Activated T-cell treated with anti-CD3 and anti-CD28 coated beads, Interleukin-2, amount 50 U/mL, for 1 hour (primary cell): ENCODE measurements around the gene PHLDB2.

ENCODE experiments used
- DNase-seq: peaks from one replicate; pipeline ENCODE4 v3.0.0-alpha.2; 2020

The PHLDB2 gene

DNA sequence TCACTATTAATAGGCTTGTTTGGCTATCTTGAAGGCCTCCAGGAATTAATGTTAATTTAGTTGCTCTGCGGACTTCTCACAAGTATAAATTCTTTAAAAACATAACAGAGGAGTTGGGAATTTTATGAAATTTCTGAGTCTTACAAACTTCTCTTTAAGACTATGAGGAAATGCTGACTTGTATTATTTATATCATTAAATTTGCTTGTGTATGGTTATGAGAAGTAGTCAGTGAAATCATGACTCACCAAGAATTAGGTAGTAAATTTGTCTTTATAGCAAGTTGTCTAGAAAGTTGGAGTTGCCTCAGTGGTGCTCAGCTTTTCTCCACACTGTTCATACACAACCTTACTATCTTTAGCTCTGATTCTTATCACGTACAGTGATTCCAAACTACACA lies 26.5 kb downstream of the PHLDB2 start:
- DNase-seq, result no peak

DNA sequence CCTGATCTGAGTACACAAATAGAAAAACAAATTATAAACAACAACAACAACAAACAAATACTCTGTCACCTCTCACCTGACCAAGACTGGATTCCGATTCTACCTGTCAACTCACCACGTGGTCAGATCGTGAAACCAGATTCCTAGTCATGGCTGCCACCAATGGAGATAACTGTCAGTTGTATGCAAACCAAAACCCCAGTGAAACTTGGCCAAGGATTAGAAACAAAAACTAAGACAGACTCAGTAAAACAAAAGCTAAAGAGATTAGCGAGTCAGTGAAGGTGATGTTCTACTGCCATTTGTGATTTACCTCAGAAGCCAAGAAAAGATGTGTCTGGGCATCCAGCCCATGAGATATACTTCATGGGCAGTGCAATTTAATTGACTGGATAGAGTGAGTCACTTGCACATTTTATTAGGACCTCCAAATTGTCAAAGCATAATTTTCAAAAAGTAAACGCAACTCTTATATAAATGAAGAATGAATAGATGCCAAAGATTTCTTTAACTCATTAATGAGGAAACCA lies 31.1 kb downstream of the PHLDB2 start:
- no peak for DNase-seq

DNA sequence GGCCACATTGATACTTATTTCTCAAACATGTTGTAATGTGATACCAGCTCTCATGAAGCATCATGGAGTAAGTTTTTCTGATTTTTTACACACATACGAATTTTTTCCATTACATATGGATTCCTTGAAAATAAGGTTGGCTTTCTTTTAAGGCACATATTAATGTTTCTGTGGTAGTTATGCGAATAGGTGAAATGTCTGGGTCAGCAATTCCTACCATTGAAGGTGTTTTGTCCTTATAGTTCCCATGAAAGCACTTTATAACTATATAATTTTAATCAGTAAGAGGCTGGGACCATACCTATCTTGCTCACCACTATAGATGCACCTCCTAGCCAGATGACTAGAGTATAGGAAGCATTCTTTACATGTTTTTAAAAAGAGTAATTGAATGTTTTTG lies 33.0 kb downstream of the PHLDB2 start:
- no peak for DNase-seq

DNA sequence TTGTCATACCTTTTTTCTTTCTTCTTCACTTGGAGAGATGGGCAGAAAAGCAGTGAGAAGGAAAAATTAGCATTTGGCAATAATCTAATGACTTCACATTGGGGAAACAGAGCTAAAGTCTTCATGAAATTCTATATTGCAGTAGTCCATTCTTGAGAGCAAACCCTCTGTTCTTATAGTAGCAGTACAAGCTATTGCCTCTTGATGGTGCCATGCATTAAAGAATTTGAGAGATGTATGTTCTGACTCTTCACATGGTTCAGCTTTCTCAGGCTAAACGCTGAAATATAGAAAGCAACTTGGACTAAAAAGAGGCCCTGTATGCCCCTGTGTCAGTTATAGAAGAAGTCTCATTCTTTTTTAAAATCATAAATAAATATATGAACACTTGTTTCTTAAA lies 36.0 kb downstream of the PHLDB2 start:
- no peak for DNase-seq

DNA sequence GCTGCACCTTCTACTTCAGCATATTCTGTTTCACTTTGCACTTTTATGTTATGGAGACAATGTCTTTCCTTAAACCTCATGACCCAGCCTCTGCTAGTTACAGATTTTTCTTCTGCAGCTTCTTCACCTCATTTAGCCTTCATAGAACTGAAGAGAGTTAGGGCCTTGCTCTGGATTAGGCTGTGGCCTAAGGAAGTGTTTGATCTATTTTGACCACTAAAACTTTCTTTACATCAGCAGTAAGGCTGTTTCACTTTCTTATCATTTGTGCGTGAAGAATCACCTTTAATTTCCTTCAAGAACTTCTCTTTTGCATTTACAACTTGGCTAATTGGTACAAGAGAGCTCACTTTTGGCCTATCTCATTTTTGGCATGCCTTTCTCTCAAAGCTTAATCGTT lies 40.9 kb downstream of the PHLDB2 start:
- DNase-seq, result no peak

DNA sequence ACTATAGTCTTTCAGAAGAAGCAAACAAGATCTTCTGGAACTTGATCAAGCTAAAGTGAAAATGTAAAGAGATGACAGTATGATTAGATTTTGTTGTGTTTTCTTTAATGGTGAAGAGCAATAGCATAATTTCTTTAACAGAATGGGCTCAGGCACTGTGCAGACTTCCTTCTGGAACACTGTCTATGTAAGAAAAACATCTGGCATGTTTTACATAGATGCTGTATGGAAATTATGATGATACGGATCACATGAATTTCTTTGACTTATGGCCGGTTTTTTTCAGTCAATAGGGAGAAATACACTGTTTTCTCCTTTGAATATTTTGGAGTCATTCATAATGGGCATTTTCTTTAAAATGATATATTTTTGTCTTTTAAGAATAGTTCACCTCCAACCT lies 42.6 kb downstream of the PHLDB2 start:
- DNase-seq, result no peak

DNA sequence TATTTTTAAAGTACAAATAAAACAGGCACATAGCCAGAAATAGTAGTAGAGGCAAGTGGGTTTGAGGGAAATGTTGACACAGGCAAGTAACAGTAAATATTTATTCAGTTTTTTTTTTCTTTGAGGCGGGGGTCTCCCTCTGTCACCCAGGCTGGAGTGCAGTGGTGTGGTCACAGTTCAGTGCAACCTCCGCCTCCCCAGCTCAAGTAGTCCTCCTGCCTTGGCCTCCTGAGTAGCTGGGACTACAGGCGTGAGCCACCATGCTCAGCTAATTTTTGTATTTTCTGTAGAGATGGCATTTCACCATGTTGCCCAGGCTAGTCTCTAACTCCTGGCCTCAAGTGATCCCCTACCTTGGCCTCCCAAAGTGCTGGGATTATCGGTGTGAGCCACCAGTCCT lies 43.5 kb downstream of the PHLDB2 start:
- no peak for DNase-seq

DNA sequence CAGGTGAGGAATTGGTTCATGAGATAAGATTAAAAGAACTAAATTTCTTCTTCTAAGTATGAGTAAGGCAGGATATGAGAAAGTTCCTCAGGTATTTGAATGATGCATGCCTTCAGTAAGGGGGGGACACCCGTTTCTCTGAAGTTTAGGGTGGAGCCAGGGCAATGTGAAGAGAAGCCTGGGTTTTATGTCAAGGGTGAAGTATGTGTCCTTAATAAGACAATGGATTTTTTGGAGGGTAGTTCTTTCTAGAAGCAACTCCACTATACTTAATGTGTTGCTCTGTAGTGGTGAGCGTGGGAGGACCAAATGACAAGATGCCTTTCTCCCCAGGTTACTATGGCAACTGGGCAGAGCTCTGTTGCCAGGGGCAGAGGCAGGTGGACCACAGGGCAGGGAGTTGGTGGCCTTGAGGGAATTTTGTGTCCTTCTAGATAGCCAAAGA lies 44.0 kb downstream of the PHLDB2 start:
- no peak for DNase-seq

DNA sequence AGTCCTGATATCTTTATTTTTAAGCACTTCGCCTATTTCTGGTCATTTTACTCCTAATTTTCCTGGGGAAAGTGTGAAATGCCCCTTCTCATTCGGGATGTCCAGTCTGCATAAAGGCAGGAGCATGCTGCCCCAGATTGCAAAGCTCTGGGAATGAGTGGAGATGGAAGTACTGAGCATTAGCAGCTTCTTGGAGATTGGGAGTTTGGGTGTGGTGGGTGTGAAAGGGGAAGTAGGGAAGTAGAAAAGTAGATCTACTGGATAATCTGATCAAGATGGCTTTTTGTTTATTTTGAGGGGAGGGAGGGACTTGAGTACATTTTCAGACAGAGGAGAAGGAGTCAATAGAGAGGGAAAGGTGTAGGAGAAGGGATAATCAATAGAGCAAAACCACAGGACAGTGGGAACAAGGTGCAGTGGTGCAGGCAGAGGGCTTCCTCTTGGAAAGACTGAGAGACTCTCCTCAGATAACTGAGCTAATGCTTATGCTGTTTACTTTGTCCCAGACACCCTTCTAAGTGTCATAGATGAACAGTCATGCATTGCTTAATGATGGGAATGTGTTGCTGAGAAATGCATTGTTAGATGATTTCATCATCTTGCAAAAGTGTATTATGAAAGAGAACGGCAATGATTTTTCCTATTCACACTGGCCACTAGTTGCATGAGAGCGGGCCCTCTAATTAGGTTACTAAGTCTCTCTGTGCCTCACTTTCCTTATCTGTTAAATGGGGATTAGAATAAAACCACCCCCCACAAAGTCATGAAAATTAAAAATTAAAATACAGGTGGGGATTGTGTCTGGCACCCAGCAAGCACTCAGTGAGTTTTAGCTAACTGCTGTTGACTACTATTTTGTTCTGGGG lies 45.5 kb downstream of the PHLDB2 start:
- no peak for DNase-seq

DNA sequence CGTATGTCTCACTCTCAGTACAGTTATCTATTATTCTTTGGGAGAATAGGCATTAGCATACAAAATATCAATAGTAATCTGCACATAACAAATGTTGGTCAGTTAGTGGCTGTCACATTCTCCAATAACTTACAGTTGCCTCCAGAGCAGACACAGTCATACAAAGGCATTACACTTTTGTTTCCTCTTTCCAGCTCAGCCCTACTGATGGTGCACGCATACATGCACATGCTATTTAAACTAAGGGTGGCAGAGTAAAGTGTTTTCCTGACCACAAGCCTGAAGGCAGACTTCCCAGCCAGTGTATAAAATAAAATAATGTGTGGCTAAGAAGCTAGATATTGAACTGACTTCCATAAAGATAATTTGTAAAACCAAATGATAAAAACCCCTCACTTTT lies 47.6 kb downstream of the PHLDB2 start:
- DNase-seq, result no peak

DNA sequence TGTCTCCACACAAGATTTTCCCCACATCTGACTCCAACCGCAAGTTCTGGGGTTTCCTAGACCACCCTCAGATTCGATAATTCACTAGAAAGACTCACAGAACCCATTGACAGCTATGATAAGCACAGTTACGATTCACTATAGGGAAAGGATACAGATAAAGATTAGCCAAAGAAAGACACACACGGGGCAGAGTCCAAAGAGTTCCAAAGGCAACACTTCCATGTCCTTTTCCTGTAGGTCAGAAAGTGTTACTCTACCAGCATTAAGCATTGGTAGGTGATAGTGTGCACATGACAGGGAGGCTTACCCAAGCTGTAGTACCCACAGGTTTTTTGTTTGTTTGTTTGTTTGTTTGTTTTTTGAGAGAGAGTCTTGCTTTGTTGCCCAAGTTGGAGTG lies 48.1 kb downstream of the PHLDB2 start:
- DNase-seq, result no peak

DNA sequence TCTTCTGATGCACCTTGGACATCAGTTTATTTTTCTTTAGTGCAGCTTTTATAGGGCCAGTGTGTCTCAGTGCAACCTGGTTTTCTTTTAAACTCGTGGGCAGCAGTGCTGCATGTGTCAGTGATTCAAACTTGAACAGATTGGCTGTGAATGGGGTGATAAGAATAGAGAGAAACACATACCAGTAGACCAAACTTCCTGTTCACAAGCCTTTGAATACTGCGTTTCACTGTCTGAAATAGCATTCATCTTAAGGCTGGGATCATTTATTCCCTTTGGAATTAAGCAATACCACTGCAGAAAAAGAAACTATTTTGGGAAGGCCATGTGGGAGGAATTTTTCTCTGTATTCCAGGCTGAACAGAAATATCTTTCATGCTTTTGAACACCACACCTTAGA lies 51.7 kb downstream of the PHLDB2 start:
- DNase-seq, result no peak

DNA sequence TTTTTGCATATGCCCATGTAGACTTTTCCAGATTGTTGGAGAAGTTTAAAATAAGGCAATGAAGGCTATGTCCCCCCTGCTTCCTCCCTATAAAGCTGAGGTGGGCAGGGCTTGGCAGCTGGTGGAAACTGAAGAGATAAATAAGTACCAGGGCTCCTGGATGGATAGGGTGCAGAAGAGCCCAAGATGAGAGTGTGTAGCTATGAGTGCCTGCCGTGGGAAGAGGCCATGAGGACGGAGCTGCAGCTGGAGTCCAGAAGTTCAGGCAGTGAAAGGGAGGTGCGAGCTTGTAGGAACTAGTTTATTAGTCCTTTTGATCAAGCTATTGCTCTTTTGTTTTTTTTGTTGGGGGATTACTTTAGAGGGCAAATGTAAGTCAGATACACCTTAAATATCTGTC lies 52.4 kb downstream of the PHLDB2 start:
- no peak for DNase-seq

DNA sequence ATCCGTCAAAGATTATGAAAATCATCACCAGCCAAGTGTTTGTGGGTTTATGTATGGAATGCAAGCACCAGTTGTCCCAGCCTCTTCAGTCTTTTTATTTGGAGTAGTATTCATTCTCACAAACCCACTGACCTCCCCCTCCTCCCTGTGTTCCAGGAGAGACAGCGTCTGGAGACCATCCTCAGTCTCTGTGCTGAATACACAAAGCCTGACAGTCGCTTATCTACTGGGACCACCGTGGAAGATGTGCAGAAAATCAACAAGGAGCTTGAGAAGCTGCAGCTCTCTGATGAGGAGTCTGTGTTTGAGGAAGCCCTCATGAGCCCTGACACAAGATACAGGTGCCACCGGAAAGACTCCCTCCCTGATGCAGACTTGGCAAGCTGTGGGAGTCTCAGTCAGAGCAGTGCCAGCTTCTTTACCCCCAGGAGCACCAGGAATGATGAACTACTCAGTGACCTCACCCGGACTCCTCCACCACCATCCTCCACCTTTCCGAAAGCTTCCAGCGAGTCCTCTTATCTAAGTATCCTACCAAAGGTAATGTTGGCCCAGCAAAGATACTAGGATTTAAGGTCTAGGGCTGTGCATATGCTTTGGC lies 54.2 kb downstream of the PHLDB2 start:
- DNase-seq, result no peak

DNA sequence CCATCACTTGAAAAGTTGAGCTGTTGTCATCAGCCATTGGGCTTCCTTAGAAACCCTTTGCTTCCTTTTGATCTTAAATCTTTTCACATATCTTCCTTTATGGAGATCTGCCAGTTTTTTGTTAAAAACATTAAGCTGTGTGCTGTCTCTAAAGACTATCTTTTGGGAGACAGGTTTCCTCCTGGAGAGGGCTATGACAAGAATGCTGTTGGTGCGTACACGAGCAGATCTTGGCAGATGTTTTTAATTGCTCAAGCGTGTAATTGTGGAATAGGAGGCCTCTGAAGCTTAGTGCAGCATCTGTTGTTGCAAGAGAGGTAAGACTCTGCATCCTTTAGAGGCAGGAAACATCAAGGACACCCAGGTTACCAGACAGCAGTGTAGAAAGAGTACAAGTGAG lies 56.8 kb downstream of the PHLDB2 start:
- DNase-seq, result no peak

DNA sequence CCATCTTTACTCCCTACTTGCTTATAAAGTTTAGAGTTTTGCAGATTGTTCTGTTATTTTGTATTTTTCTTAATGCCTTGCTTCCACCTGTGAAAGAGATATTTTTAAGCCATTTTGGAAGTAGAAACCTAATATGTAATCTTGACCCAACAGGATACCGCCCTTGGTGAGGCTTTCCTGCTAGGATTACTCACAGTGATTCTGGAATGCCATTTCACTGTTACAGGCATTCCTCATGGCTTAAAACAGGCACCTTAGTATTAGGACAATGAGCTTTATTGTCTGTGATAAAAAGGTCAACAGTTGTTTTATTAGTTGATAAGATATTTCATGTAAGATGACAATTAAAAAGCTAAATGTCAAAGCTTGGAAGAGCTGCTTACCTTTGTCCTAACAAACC lies 58.2 kb downstream of the PHLDB2 start:
- no peak for DNase-seq

DNA sequence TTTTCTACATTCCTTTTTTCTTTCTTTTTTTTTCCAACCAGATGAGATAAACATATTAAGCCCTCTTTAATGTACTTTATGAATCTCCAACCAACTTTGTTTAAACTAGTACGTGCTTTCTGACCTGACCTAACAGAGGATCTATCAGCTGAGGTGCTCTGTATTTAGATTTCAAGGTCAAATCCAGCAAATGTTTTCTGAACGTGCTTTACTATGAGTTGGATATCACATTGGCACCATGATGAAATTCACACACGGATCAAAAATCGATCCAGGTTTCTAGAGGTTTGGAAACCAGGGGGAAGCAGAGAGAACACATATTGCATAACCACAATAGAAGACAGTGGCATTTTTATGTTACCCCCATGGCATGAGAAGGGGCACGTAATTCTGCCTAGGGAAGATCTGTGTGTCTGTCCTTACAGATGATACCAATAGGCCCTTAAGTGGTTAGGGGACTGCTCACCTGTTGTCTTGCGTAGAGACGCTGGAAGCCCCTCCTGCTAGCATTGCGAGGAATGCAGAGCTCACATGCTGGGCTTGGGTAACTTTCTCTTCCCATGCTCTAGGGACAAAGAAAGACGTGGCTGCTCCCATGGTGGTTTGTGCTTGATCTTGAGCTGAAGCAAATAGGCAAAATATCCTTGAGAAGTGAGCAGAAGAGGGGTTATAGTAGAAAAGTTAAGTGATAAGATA lies 60.5 kb downstream of the PHLDB2 start:
- no peak for DNase-seq

DNA sequence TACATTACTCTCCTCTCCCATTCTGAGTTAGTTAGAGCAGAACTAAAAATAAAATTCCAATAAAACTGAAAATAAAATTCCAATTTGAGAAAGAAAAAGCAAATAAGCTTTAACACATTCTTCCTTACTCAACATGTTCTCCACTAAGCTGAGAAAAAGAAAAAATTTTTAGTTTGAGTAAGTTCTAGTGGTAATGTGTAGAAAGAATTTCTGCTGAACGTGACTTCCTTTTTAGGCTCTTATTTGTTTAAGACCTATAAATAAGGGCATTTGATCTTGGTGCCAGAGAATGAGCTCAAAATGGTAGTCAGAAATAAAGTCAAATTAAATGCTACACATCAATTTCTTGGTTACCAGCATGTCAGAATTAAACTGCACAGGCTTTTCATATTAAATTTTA lies 62.1 kb downstream of the PHLDB2 start:
- no peak for DNase-seq

DNA sequence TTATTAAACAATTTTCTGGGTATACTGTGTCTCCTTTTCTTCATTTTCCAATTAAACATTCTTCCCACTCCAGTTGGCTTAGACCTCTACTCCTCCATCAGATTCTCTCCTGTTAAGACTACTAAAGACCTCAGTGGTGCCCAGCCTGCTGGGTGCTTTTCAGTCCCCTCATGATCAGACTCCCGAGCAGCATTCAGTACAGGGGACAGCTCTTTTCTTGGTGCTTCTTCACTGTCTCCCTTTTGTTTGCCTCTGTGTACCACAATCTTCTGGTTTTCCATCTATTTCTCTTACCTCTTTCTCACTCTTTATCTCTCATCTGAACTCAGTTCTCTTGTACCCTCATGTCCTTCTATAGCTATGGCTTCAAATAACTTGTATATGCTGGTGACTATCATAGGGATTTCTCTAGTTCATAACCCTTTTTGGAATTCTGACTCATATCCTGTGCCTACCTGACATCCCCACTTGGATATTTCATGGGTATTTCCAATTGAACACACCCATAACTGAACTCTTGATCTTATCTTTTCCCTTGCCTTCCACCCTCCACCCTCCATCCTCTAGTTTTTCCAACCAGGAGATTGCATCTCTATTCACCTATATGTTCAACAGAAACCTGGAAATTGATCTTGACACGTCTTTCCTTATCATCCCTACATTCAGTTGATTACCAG lies 64.2 kb downstream of the PHLDB2 start:
- no peak for DNase-seq

DNA sequence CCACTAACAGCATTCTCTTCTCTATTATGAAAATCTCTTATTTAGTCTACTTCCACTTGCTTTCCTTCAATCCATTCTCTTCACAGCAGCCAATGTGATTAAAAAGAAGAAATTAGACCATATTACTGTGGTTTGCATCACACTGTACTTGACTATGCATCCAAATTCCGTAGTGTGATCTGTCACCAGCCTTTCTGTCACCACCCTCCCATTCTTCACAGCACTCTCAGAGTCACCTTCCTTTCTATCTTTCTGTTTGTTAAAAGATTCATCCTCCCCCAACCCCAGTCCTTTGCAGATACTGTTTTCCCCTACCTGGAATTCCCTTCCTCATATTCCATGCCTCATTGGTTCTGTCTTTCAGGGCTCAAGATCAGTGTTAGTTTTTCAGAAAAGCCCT lies 64.7 kb downstream of the PHLDB2 start:
- DNase-seq, result no peak

DNA sequence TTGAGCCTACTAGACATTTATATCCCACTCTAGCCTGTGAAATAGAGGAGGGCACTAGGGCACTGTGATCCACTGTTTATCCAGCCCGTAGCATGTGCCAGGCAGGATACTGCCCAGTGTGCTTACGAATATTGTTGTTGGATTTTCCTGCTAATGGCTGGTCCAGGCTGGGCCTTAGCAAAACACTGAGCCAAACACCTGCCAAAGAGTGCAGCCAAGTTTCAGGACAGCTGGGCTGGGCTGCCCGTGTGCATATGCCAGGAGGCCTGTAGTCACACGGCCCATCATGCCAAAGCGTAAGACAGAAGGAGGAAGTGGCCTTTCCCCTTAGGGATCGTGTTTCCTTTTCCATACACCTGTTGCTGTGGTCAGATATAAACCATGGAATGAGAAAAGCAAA lies 65.2 kb downstream of the PHLDB2 start:
- DNase-seq, result no peak

DNA sequence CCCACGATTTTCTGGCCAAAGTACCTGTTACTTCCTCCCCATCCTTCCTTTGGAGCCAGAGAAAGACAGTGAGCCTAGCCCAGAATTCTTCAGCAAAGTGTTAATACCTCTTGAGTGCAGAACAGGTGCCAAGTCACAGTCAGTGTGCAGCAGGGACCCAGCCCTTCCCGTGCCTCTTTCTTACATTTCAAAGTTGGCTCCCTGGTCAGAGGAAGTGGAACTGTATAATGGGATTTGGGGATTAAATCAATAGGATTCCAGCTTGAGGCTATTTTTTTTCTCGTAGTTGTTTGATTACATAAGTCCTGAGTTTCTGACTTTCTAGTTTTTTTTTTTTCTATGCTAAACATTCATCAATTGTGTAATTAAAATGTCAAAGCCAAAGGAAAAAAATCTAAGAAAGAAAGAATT lies 67.2 kb downstream of the PHLDB2 start:
- no peak for DNase-seq

DNA sequence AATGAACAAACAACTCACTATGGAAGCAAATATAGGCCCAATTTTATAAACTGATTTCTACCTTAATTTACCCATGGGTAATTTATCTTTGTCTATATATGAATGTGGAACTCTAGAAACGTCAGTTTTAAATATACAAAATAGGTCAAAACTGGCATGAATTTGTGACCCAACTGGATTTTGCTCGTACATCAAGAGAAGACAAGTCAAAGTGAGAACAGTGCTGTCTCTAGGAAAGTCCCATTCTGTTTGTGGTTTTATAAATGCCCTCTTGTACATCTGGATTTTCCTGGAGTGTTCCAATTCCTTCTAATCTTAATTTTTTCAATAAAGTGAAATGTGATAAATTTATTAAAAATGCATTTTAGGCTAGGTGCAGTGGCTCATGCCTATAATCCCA lies 69.5 kb downstream of the PHLDB2 start:
- DNase-seq, result no peak
